ENCODE results near the gene NCKIPSD. TPM values are rescaled to one million over a fixed set of nuclear protein-coding genes. Genes with fewer than 3 reads are reported as not detected.

NCKIPSD gene
- total RNA-seq, 4 donors from 2014 or later, result 21.6 to 32.2 (median 31.7) TPM

DNA sequence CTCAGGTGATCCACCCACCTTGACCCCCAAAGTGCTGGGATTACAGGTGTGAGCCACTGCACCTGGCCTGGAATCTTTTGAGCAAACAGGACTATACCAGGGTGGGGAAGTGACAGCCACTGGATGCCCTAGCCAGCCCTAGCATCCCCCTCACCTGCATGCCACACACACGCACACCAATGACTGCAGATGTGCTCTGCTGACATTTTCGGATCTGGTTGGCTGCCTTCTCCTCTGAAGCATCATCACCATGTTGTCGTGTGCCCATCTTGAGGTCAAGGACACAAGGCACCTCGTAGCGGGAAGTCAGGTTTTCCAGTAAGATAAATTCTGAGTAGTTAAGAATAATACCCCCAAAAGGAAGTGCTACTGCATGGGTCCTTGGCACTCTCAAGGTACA is 3.7 kb upstream of the NCKIPSD start:
- TF ChIP-seq CTCF (IDR thresholded peaks at IDR 0.05) (no peak), POLR2A (IDR thresholded peaks at IDR 0.05) (no peak)
- Histone ChIP-seq H3K9me3 (no peaks in the 10 kb centered on the region), H3K27me3 (no peaks in the 10 kb centered on the region), H3K4me3 (replicated peaks in 1 of 3) (no peak overlapping the region), H3K4me1 (peaks cover 12 to 16% of the 10 kb centered on the region in 2 donors), H3K36me3 (peaks cover 62 to 69% of the 10 kb centered on the region in 2 donors), H3K27ac (no peak overlapping the region)
- 71 to 88% methylated on average over 5 of the region's 5 CpGs for WGBS, 2 donors
- intact Hi-C loops (cut with DNase I), result no loop called here
- no peak for DNase-seq

GRCh38 chr3:48688737-48689075 is 3.0 kb upstream of the NCKIPSD start:
- WGBS, 2 donors, result 100% methylated on average over 1 to 2 of the region's 3 CpGs
- intact Hi-C loops (cut with DNase I), result no loop called here
- Histone ChIP-seq H3K36me3 (peaks cover 55 to 64% of the 10 kb centered on the region in 2 donors), H3K4me3 (replicated peaks in 1 of 3) (no peak overlapping the region), H3K27me3 (no peaks in the 10 kb centered on the region), H3K9me3 (no peaks in the 10 kb centered on the region), H3K4me1 (peaks cover 18 to 19% of the 10 kb centered on the region in 2 donors), H3K27ac (no peak overlapping the region)
- DNase-seq, result no peak
- TF ChIP-seq POLR2A (IDR thresholded peaks at IDR 0.05) (no peak), CTCF (IDR thresholded peaks at IDR 0.05) (no peak)

DNA sequence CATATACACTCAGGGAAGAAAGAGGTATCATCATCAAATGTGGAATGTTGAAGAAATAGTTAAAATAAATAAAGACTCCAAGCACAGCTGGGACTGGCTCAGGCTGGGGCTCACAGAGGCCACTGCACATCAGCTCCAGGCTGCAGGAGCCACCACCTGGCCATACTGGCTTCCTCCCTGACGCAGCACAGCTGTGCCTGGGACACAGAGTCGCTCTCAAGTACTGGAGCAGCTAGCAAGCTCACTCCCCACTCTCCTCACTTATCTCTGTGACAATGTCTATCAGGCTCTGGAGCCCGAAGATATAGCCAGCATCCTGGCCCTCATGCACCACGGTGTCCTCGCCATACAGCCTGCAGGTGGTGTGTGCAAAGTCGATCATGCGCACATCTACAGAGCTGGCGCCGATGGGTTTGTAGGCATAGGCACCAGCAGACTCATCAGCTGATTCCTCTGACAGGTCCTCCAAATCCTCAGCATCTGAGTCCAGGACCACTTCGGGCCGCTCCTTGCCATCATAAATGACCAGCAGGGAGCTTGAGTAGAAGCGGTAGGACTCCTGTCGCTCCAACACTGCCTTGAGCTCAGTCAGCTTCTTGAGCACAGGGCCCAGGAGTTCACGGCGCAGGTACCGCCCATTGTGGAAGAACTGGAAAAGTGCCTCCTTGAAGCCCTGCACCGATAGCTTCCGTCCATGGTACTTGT is 2.5 kb upstream of the NCKIPSD start:
- peaks cover 22 to 24% of the 10 kb centered on the region in 2 donors for H3K4me1 ChIP-seq
- intact Hi-C loops (cut with DNase I), result no loop called here

DNA sequence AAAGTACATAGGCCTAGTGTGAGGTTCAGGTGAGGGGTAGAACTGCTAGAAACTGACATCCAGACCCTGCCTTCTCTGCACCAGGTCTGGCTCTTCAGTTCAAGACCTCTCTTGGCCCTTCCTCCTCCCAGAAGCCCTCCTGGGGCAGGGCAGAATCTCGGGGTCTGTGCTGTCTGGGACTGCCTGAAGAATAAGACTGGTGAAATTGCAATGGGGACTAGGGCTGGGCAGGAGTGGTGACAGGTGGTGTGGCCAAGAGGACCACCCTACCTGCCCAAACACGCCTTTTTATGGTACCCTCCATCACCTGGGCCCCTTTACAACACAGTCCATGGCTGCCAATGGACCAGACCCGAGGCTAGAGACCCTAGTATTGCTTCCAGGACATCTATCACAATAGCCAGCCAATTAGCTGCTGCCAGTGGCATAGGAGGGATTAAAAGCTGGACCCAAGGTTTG is 1.5 kb upstream of the NCKIPSD start:
- H3K4me1 ChIP-seq, result peaks cover 22 to 27% of the 10 kb centered on the region in 2 donors
- H3K9me3 ChIP-seq, result no peaks in the 10 kb centered on the region
- intact Hi-C loops (cut with DNase I), result no loop called here
- H3K4me3 ChIP-seq (replicated peaks in 1 of 3), result no peak overlapping the region
- H3K27ac ChIP-seq, result no peak overlapping the region
- WGBS, 2 donors, result 58 to 79% methylated on average over 3 of the region's 3 CpGs
- no peak for DNase-seq
- H3K27me3 ChIP-seq, result no peaks in the 10 kb centered on the region
- H3K36me3 ChIP-seq, result peaks cover 40 to 51% of the 10 kb centered on the region in 2 donors
- no peak for TF ChIP-seq CTCF (IDR thresholded peaks at IDR 0.05)
- TF ChIP-seq POLR2A (IDR thresholded peaks at IDR 0.05), result no peak

More for the DNA sequence above, 2.5 kb upstream of the NCKIPSD start:
- no peaks in the 10 kb centered on the region for H3K9me3 ChIP-seq
- TF ChIP-seq CTCF (IDR thresholded peaks at IDR 0.05) (no peak), POLR2A (IDR thresholded peaks at IDR 0.05) (no peak)
- no peak for DNase-seq
- WGBS, 2 donors, result 92 to 94% methylated on average over 10 to 17 of the region's 18 CpGs
- H3K36me3 ChIP-seq, result peaks cover 50 to 58% of the 10 kb centered on the region in 2 donors
- no peaks in the 10 kb centered on the region for H3K27me3 ChIP-seq
- H3K4me3 ChIP-seq (replicated peaks in 1 of 3), result no peak overlapping the region
- no peak overlapping the region for H3K27ac ChIP-seq

DNA sequence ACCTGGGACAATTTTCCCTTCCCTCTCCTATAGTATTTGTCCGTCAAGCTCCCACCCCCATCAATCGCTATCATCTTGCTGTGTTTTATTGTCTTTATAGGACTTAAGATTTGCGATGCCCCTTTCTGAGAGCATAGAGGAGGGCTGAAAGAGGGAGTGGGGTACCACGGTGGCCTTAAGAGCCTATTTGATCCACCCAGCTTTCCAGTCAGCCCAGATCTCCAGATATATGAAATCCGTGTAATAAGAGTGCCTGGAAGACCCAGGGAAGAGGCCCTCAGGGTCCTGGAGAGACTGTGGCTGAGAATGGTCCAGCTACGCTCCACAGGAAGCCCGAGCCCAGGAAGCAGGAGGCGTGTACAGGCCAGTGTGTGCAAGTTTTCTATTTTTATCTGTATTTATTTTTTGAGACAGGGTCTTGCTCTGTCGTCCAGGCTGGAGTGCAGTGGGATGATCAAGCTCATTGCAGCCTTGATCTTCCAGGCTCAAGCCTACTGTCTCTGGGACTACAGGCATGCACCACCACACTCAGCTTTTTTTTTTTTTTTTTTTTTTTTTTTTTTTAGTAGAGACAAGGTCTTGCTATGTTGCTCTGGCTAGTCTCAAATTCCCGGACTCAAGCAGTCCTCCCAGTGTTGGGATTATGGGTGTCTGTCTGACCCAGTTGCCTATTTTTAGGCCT is 964 bp upstream of the NCKIPSD start:
- H3K36me3 ChIP-seq, result peaks cover 35 to 51% of the 10 kb centered on the region in 2 donors
- no peaks in the 10 kb centered on the region for H3K27me3 ChIP-seq
- TF ChIP-seq POLR2A (IDR thresholded peaks at IDR 0.05), result no peak
- no peak for TF ChIP-seq CTCF (IDR thresholded peaks at IDR 0.05)
- DNase-seq, result no peak
- intact Hi-C loops (cut with DNase I), result no loop called here
- H3K4me3 ChIP-seq (replicated peaks in 1 of 3), result no peak overlapping the region
- no peaks in the 10 kb centered on the region for H3K9me3 ChIP-seq
- H3K27ac ChIP-seq, result peak overlapping the region in 2 of 3 donors; percentile 82 to 85
- H3K4me1 ChIP-seq, result peaks cover 22 to 27% of the 10 kb centered on the region in 2 donors
- 70 to 71% methylated on average over 10 of the region's 10 CpGs for WGBS, 2 donors

All from thyroid gland (tissue), 4 donors.